ENCODE results near the gene FCHSD2.
"Not testable (repeated sequence)": the region's sequence is repeated elsewhere in the genome, so short reads cannot be mapped to it uniquely, and the experiment has no call there.

The FCHSD2 gene

DNA sequence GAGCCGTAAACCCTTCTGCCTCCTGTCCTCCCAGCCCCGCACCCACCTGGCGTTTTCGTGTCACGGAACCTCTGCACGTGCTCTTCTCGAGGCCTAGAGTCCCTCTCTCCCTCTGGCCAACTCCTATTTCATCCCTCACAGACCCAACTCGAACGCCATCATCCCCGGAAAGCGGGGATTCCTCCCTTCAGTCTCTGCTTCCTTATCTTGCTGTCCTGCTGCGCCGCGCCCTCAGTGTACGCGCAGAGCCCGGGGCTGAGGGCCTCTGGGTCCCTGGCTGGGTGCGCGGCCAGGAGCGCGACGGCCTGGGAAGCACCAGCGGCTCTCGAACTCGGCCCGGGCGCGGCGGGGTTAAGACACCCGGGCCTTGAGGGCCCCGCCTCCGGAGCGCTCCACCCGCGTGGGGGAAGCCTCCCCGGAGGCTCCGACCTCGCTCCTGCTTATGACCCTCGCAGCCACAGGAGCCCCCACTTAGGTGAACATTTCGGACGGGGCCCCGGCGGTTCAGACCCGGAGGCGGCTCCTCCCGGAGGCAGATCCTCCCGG is 328.3 kb downstream of the FCHSD2 start:
- DNase-seq, result peak; percentile 69 to 73

DNA sequence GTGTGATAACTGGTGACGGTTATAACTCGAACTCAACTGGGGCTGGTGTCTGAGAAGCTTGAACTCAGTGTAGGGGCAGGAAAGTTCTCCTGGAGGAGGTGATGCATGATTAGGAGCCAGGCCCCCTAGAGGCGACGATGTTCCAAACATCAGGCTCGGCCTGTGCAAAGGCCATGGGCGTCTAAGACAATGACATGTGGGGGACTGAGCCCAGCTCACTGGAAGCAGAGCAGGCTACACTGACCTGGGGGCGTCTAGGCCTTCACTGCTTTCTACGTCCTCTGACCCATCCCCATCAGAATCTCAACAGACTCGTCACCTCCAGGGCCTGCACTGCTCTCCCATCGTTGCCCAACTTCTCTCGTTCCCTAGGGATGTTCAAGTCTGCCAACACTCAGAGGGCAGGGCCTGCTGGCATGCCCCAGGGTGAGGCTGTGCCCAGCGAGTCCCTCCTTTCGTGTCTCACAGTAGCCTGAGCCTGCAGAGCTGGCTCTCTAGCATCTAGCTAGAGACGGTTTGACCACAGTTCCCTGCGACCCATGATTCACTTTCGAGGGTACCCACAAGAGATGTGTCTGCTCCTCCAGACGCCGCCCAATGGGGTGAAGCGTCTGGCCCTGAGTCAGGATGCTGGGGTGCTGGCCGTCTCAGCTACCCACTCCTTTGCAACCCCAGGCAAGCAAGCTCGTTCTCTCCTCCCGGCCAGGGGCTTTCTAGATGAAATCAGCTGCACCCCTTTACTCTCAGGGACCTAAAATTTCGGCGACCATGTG is 329.0 kb downstream of the FCHSD2 start:
- DNase-seq, result peak; percentile 18 to 65

DNA sequence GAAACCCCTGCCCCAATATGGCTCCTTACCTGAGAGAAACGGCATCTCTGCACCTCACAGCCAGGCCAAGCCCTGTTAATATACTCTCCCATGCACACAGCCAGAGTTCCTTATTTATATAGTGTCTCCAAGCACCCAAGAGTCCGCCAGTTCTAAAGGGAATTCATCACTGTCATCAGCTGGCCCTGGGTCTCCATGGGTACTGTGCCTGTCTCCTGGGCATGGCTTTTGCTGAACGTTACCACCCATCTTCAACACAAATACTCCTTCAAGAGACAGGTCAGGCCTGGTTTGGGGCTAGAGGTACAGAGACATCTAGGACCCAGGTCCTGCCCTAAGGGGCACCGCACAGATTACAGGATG is 329.5 kb downstream of the FCHSD2 start:
- no peak for DNase-seq

DNA sequence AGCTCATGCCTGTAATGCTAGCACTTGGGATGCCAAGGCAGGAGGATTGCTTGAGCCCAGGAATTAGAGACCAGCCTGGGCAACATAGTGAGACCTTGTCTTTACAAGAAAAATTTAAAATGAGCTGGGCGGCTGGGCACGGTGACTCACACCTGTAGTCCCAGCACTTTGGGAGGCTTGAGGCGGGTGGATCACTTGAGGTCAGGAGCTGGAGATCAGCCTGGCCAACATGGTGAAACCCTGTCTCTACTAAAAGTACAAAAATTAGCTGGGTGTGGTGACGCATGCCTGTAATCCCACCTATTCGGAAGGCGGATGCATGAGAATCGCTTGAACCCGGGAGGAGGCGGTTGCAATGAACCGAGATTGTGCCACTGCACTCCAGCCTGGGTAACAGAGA is 330.4 kb downstream of the FCHSD2 start:
- DNase-seq, result not testable (repeated sequence)

DNA sequence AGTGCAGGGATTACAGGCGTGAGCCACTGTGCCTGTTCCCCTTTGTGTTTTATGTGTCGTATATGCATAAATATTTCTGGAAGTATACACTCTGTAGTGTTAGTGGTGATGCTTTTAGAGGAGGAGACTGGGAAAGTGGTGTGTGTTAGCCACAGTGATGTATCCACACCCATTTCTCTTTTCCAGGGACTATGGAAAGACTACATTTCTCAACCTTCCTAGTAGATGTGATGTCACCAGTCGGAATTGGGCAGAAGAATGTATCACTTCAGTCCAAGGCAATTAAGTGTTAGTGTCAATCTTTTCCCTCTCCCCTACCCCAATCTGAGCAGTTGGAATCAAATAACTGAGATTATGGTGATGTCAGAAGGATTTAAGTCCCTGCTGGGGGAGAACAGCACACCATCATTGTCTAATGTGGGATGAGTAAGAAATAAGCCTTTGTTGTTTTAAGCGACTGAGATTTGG is 333.8 kb downstream of the FCHSD2 start:
- no peak for DNase-seq

DNA sequence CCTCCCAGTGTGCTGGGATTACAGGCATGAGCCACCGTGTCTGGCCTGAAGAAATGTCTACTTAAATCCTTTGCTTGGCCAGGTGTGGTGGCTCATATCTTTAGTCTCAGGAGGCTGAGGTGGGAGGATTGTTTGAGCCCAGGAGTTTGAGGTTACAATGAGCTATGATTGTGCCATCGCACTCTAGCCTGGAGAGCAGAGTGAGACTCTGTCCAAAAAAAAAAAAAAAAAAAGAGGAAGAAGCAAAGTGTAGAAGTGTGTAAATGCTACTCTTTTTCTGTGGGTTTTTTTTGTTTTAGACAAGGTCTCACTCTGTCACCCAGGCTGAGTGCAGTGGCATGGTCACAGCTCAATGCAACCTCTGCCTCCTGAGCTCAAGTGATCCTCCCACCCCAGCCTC is 334.3 kb downstream of the FCHSD2 start:
- no peak for DNase-seq

DNA sequence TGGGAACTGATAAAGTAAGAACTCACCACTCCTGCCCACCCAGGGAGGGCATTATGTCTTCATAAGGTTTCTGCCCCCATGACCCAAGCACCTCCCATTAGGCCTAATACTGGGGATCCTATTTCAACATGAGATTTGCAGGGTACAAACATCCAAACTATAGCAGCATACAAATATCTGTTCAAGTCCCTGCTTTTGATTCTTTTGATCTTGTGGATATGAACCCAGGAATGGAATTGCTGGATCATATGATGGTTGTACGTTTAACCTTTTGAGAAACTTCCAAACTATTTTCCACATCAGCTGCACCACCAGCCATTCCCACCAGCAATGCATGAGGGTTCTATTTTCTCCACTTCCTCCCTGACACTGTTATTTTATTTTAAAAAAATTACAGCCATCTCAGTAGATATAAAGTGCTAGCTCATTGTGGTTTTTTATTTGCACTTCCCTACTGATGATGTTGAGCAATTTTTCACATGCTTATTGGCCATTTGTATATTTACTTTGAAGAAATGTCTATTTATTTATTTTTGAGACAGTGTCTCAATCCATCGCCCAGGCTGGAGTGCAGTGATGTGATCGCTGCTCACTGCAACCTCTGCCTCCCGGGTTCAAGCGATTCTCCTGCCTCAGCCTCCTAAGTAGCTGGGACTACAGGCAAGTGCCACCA is 335.0 kb downstream of the FCHSD2 start:
- no peak for DNase-seq

DNA sequence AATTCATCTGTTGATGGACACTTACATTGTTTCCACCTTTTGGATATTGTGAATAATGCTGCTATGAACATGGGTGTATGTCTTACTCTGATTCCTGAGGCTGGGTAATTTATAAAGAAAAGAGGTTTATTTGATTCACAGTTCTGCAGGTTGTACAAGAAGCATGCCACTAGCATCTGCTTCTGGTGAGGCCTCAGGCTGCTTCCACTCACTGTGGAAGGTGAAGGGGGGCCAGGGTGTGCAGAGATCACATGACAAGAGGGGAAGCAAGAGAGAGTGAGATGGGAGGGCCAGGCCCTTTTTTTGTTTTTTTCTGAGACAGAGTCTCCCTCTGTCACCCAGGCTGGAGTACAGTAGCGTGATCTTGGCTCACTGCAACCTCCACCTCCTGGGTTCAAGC is 335.7 kb downstream of the FCHSD2 start:
- not testable (repeated sequence) for DNase-seq

DNA sequence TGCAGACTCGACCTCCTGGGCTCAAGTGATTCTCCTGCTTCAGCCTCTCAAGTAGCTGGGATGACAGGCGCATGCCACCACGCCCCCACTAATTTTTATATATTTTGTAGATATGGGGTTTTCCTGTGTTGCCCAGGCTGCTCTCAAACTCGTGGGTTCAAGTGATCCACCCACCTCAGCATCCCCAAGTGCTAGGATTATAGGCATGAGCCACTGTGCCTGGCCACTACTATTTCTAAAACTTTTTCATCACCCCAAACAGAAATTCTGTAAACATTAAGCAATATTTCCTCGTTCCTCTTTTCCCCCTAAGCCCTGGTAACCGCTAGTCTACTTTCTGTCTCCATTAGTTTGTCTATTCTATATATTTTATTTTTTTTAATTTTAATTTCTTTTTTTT is 336.9 kb downstream of the FCHSD2 start:
- DNase-seq, result no peak

DNA sequence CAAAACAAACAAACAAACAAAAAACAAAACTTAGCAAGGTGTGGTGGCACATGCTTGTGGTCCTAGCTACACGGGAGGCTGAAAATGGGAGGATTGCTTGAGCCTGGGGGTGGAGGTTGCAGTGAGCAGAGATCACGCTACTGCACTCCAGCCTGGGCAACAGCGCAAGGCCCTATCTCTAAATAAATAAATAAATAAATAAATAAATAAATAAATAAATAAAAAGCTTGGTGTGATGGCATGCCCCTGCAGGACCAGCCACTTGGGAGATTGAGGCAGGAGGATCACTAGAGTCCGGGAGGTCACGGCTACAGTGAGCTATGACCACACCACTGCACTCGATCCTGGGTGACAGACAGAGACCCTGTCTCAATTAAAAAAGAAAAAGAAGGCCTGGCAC is 339.3 kb downstream of the FCHSD2 start:
- DNase-seq, result no peak

DNA sequence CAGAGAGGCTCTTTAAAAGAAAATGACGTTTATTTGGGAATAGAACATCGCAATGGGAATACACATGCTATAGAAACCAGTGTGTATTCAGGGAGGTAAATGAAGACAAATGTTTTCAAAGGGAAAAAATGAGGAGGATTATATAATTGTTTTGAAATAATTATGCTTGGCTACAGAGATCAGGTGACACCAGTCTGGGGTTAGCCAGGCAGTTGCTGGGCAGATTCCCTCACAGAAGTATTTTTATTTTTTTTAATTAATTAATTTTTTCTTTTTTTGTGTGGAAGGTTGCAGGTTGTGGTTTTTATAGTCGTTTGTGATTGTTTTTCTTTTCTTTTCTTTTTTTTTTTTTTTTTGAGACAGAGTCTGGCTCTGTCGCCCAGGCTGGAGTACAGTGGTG is 342.7 kb downstream of the FCHSD2 start:
- no peak for DNase-seq

DNA sequence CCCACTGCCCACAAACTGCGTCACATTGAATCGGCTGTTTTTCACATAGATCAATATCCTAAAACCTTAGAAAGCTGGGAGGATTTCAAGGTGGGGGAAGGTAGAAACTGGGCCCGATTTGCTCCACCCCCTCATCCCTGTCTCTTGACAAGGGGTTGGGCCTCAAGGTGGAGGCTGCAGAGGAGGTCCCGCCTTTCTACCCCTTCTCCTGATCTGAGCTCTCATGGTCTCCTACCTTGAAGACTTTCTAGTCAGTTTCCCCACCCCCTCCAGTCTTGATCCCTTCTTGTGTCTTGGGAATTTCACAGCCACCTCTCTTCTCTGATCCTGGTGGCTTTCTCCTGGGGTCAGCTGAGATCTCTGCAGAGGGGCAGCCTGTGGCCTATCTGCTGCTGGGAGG is 343.8 kb downstream of the FCHSD2 start:
- no peak for DNase-seq

DNA sequence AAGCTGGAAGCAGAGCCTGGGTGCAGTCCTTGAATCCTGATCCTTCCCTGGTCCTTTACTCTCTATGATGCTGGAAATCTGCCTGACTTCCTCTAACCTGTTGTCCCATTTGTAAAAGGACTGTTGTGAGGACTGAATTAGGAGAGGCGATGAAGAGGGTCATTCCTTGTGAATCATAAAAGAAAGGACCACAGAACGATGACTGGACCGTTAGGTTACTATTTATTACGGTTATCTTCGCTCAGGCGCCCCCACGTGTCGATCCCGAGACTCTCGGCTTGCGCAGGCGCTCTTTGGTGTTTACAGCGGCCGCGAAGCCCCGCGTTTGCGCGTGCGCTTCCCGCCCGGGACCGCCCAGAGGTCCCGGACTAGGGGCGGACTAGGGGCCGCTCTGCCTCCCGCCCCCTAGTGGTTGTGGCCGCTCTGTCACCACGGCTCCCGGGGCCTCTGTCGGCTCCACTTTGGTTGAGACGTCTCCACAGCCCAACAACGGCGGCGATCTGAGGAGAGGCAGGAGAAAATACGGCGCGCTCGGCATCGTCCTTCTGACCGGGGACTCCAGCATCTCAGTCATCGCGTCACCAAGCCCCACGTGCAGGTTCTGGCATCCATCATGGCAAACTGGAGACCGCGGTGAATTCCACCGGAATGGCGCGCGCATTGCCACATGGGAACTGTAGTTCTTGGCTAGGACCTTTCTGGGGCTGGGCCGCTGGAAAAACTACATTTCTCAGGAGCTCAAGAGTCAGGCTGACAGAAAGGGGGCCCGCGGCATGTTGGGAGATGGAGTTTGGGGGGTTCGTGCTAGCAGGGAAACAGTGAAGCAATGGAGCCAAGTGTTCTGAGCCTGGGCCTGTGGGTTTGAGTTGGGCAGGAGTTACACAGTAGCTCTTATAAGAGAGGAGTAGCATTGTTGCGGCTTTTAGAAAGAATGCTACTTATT is 348.4 kb downstream of the FCHSD2 start, which contains the start of gene STARD10:
Gene STARD10, minus strand, starts transcription at position 623 of the 943 bp plus-strand sequence. CDS start 12,866 bp downstream, outside the sequence.
- peak; percentile 88 to 96 for DNase-seq

DNA sequence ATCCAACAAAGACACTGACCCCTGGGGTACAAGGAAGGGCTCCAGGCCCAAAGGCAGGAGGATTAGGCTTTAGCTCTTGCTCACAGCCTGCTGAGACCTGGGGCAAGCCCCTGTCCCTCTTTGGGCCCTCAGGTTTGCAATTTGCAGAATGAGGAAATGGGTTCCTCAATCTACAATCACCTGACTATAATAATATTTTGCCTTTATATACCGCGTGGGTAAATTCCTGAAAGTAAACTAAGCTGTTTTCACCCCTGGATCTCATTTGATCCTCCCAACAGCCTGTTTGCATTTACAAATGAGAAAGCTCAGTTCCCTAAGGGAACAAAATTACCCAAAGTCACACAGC is 349.1 kb downstream of the FCHSD2 start:
- DNase-seq, result no peak

DNA sequence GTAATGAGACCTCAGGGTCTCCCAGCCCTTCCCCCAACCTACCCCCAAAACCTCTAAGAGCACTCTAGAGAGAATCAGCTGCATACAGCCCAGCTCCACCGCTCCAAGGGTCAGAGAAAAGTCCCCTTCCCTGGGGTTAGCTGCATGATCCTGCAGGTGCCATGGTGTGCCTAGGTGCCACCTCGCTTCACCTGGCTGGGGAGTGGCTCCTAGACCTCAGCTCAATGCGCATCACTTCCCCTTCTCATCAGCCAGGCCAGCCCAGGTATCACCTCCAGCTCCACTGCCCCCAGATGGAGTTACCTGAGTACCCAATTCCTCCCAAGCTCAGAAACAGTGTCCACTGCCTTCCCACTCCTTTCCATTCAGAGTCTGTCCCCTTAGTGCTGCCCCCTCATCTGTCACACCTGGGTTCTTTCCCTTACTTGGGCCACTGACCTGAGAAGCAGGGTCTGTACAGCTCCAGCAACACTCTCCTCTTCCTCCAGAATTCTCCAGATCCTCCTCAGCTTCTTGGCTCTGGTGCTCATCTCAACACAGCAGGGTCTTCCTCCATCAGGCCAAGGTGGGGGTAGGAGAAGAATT is 349.6 kb downstream of the FCHSD2 start:
- DNase-seq, result no peak

DNA sequence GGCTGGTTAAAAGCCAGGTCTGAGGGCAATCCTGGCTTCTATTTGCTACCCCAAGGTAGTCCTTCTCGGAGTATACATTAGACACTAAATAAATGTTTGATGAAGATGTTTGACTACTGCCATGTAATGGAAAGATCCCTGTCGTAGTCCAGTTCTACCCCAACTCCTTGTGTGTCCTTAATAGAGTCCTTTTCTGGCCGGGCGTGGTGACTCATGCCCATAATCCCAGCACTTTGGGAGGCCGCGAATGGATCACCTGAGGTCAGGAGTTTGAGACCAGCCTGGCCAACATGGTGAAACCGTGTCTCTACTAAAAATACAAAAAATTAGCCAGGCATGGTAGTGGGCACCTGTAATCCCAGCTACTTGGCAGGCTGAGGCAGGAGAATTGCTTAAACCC is 350.9 kb downstream of the FCHSD2 start:
- DNase-seq, result not testable (repeated sequence)

DNA sequence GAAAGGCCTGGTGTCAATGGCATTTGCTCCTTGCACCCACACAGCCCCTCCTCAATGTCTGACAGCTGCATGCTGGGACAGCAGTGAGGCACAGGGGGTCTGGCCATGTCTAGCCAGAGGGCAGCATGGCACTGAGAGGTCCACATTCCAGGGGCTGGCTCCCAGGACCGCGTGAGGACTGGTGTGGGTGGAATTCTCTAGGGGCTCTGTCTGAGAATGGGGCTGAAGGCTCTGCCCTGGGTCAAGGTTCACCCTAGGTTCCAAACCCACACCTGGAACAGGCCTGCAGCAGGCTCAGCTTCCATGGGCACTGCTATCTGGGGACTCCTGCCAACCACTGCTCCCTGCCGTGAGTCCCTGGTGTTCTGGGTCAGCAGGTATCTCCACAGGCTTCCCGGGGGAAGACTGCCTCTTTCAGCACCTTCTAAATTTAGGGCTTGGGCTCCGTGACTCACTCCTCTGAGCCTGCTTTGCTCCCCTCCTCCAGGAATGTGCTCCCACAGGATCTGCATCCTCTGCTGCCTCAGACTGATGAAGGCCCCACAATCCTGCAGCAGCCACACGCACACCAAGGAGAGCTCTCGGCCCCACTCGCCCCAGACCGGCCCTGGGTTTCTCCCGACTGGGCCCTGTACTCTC is 352.5 kb downstream of the FCHSD2 start:
- no peak for DNase-seq

DNA sequence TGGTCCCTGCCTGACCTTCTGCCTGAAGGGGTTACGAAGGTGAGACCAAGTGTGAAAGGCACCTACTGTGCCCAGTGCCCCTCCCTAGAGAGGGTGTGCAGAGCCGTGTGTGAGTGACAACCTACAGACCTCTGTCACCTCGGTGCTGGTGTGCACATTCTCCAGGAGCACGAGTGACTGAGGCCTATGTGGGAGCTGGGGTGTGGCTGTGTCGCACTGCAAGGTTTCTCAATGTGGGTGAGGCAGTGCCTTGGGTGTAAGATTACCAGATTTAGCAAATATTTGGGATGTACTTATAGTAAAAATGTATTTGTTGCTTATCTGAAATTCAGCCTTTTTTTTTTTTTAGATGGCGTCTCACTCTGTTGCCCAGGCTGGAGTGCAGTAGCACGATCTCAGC is 353.9 kb downstream of the FCHSD2 start:
- DNase-seq, result no peak

DNA sequence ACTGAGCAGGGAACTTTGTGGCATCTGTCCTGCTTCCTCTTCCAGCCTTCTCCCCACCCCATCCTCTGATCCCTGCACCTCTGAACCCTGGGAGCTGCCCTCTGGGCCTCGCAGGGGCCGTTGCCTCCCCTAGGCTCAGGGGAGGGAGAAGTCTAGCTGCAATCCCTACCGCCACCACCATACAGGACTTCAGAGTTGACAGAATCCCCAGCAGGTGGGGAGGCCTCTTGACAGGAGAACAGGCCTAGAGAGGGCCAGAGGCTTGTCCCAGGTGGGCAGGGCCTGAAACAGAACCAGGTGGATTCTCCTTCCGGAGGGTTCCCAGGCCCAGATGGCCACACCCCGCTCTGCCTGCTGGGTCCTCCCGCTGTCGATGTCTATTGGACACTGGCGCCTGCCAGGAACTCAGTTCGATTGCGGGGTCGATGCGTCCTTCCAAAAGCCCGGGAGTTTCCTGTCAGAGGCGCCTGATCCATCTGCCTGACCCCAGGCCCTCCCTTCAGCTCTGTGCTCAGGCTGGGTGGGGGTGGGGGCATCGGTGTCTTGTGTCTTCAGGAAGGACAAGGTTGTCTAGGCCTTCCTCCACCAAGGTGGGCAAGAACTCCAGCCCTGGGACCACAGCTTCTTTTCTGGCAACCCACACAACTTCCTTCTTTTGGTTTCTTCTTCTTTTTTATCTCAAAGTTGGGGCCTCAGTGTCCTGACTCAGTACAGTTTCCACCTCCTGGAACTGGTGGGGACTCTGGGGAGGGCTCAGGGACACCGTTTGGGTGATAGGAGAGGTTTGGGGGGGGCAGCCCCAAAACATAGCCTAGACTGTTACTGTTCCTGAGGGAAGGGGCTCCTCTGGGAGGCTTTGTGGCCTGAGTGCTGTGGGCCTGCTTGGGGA is 354.7 kb downstream of the FCHSD2 start:
- DNase-seq, result peak; percentile 51 to 54

Data from NCI-H524 (cell line).